GM12873 (cell line): ENCODE results near the gene LTK.

Experiments
- TF ChIP-seq, protein P1 (sequence below): IDR thresholded peaks from 2 replicates; pipeline ENCODE4 v1.5.1; 2012; ENCODE audit warnings: low read depth, mild to moderate bottlenecking, moderate library complexity, low read length, control low read depth; ENCODE audit not compliant: insufficient read depth; ENCODE audit errors: missing control alignments

The LTK gene

DNA sequence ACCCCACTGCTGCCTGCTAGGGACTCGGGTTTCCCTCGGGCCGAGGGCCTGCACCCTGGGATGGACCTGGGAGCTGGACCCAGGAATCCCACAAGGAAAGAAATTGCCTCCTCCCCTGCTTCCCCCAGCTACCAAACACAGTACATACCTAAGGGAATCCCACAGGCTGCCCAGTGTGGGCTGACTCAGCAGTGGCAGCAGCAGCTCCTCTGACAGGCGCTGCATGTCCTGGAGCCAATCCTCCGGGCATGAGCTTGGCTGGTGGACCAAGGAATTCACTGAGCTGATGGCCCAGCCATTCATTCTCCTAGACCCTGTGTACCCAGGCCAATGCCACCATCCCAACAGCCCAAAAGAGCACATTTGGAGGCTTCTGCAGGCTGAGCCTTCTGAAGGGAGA lies 9.5 kb upstream of the LTK start:
- TF ChIP-seq, protein P1, sequence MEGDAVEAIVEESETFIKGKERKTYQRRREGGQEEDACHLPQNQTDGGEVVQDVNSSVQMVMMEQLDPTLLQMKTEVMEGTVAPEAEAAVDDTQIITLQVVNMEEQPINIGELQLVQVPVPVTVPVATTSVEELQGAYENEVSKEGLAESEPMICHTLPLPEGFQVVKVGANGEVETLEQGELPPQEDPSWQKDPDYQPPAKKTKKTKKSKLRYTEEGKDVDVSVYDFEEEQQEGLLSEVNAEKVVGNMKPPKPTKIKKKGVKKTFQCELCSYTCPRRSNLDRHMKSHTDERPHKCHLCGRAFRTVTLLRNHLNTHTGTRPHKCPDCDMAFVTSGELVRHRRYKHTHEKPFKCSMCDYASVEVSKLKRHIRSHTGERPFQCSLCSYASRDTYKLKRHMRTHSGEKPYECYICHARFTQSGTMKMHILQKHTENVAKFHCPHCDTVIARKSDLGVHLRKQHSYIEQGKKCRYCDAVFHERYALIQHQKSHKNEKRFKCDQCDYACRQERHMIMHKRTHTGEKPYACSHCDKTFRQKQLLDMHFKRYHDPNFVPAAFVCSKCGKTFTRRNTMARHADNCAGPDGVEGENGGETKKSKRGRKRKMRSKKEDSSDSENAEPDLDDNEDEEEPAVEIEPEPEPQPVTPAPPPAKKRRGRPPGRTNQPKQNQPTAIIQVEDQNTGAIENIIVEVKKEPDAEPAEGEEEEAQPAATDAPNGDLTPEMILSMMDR, result no peak

DNA sequence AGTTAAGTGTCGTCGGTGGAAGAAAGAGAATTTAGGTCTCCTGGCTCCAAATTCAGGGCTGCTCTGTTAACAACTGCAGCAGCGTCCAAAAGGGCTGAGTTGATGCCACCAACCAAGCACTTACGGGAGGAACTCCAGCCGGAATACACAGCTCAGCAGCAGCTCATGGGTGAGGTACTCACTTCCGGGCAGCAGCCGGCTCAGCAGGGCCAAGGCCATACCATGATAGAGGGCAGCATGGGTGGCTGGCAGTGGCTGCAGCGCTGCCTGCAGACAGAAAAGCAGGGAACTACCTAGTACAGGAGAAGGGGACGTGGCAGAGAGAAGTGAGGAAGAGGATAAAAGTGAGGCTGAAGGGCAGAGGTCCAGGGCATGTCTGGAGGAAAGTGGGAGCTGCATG lies 8.0 kb upstream of the LTK start:
- TF ChIP-seq, protein P1, result no peak

DNA sequence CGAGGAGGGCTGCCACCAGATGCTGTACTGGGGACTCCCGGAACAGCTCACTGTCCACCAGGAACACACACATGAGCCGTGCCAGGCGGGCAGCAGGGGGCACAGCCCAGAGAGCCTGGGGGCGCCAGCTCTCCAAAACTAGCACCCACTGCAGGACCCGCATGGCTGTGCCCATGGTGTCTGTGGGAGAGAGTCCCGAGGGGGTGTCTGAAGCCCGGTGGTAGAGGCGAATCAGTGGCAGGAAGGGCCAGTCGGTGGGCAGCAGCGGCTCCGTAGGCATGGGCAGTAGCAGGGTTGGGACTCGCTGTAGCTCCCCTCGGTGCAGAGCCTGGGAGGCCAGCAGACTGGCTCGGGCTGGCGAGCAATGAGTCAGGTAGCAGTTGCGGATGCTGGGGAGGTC lies 7.0 kb upstream of the LTK start:
- TF ChIP-seq, protein P1, result no peak

DNA sequence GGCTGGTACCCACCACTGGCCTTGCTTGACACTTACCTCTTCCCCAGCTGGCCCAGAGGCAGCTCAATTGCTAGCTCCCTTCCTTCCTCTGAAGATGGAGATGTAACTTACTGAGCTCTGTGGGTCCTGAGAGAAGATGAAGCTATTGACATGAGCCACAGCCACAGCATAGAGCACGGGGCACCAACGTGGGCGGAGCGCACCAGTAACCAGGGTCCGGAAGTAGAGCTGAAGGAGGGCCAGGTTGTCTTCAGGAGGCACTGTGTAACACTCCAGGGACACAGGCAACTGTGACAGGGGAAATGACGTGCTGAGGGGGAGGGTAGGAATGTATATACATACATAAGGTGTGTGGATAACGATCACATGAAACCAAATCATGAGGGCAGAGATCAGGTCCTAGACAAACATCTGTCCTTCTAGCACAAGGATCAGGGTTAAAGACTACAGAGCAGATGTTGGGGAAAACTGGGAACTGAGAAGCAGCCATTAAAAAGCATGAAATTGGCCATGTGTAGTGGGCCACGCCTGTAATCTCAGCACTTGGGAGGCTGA lies 4.3 kb upstream of the LTK start:
- TF ChIP-seq, protein P1, result no peak

DNA sequence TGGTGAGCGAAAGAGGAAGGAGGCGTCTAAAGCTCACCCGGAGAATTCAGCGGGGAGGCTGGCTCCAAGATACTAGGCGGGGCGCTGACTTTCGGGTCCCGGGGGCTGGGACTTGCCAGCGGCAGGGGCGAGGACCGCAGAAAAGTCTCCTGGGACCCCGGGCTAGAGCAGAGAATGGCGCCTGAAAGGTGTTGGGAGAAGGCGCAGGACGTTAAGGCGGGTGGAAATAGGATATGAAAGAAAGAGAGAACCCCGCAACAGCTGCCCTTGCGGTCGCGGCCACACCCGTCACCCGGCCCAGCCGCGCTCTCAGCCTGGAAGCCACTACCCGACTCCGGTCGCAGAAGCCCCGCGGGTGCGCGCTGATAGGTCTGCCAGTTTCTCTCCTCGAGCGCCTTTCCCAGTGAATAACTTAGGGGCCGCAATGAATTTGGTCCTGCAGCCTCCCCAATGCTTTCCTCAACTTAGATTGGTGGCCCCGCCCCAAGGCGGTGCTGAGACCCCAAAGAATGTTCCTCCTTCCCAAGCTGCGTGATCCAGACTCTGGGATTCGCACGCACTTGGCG lies 604 bp downstream of the LTK start:
- TF ChIP-seq, protein P1, result no peak

DNA sequence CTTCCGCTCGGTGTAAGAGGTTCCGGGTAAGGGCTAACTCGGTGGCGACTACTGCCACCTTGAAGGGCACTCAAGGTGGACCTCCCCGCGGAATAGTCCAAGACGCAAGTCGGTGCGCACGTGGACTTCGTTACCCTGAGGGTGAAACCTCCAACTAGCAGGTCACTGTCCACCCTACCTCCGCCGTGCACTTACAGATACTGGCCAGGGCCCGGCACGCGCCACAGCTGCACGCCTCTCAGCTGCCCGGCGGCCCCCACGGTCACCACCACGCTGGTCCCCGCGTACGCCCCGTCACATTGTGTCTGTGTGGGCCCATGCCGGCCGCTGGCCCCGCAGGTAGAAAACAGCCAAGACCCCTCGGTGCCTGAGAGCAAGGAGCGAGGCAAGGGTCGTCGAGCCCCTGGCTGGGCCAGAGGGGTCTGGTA lies 1.1 kb downstream of the LTK start:
- TF ChIP-seq, protein P1, result no peak

DNA sequence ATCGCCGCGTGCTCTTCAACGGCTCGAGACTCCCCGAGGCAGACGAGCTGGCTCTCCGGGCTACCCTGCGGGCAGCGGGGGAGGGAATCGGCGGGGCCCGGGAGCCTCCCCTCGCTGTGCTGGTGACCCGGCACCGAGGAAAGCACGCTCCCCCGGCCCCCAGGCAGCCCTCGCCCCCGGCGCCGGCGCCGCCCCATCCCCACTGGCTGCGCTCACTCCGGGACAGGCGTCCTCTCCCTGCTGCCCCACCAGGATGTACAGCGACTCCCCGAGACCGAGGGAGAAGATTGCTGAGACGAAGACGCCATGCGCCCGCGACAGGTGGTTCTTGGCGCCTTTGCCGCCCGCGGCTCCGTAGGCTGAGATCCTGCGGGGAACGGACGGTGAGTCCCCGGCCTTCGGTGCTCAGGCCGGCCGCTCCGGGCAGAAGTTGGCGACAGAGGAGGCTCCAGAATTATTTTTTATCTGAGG lies 1.7 kb downstream of the LTK start:
- TF ChIP-seq, protein P1, result no peak
